Measurements from ENCODE around the gene SLC28A3. TPM values are rescaled to one million over a fixed set of nuclear protein-coding genes. Genes with fewer than 3 reads are reported as not detected.

SLC28A3 gene
- total and polyA plus RNA-seq, 2 donors (not counting 3 experiments of a cell fraction or from before 2014, with no cell fraction given): not detected

- Histone ChIP-seq H3K27me3 (ENCODE audit: control insufficient read depth in 2 of 2, insufficient read depth in 2 of 2, low read length in 2 of 2) (peaks cover 0 to 9% of the 10 kb centered on the region in 2 experiments), H3K9me1 (replicated peaks; ENCODE audit: control insufficient read depth, extremely low read depth, insufficient read depth, low read length) (no peaks in the 10 kb centered on the region), H3K4me2 (ENCODE audit: insufficient read depth, low read length) (no peak overlapping the region), H3K4me3 (replicated peaks in 1 of 3; ENCODE audit: insufficient read depth in 1 of 3, low read depth in 1 of 3, low read length in 3 of 3) (no peak overlapping the region), H3K9ac (replicated peaks; ENCODE audit: extremely low read depth, insufficient read depth, low read length) (no peak overlapping the region), H3K4me1 (ENCODE audit: control insufficient read depth, extremely low read depth, insufficient read depth, low read length) (no peaks in the 10 kb centered on the region), H3K79me2 (ENCODE audit: control insufficient read depth, insufficient read depth, low read length) (no peaks in the 10 kb centered on the region), H3K9me3 (replicated peaks; ENCODE audit: control insufficient read depth, insufficient read depth, low read length) (no peaks in the 10 kb centered on the region), H3K36me3 (ENCODE audit: control insufficient read depth in 2 of 2, extremely low read depth in 1 of 2, insufficient read depth in 2 of 2, low read length in 2 of 2) (no peaks in the 10 kb centered on the region), H4K20me1 (replicated peaks; ENCODE audit: control insufficient read depth, extremely low read depth, insufficient read depth, low read length) (no peaks in the 10 kb centered on the region), H2AFZ (ENCODE audit: low read depth, low read length) (no peak overlapping the region), H3K27ac (ENCODE audit: insufficient read depth, low read depth, low read length) (no peak overlapping the region)
- intact Hi-C loops (cut with micrococcal nuclease): no loop called here
- CTCF ChIA-PET: interaction anchor here (1.2 kb wide), 1 partner anchor 10 kb away, joined by 4 read pairs; no protein-coding TSS in a partner anchor
- dilution Hi-C loops (cut with MboI; ENCODE audit: extremely low pct_ligation_motif_present, low sequenced_read_pairs): no loop called here
- DNase-seq (ENCODE audit: low read depth, low spot score) (no peak), FAIRE-seq (no peak)
- TF ChIP-seq GATA2 (IDR thresholded peaks at IDR 0.05; ENCODE audit: insufficient read depth, insufficient read length, low read depth, low read length) (no peak), EZH2 (IDR thresholded peaks at IDR 0.05; ENCODE audit: borderline replicate concordance, low read depth, low read length, severe bottlenecking) (no peak), CTCF (IDR thresholded peaks at IDR 0.05; ENCODE audit: extremely low read depth in 1 of 2, insufficient read depth in 1 of 2, low read depth in 1 of 2, low read length in 2 of 2) (no peak), POLR2AphosphoS5 (IDR thresholded peaks at IDR 0.05; ENCODE audit: insufficient read depth, low read depth, low read length) (no peak), FOS (IDR thresholded peaks at IDR 0.05; ENCODE audit: borderline replicate concordance, insufficient read depth, low read length) (no peak), POLR2A (IDR thresholded peaks at IDR 0.05; ENCODE audit: low read depth, low read length) (no peak), MAX (IDR thresholded peaks at IDR 0.05; ENCODE audit: insufficient read depth, insufficient read length) (no peak), MYC (IDR thresholded peaks at IDR 0.05; ENCODE audit: low read depth, low read length) (no peak), JUN (IDR thresholded peaks at IDR 0.05; ENCODE audit: borderline replicate concordance, insufficient read depth, insufficient read length, low read depth) (no peak)
- BruUV-seq (replicated peaks): no TSS peak
- POLR2A ChIA-PET: no interaction called here
Observed at GRCh38 chr9:84239343-84239742, 101.2 kb downstream of the SLC28A3 start.
